ENCODE data around the gene CADPS.

Gene CADPS

DNA sequence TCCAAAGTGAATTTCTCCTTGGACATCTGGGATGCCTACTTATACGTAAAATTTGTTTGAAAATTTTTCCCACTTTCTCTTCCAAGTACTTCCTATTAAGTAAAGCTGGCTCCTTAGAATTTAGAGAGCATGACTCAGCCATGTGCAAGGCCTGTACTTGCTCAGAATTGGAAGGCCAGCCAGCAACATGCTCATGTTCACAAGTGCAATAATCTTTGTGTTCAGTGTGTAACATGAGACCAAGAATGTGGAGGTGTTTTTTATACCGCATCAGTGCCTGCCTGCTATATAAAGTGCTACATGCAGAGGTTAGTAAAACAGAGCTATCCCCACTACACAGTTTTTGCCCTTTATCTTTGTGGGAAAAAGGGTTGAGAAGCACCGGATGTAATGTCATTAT, 349.9 kb downstream of the CADPS start:
- Histone ChIP-seq H3K4me3 (ENCODE audit: insufficient read length, low read depth) (no peak overlapping the region), H3K27me3 (ENCODE audit: insufficient read depth, insufficient read length) (no peaks in the 10 kb centered on the region), H3K36me3 (ENCODE audit: insufficient read depth, insufficient read length, low read length) (no peaks in the 10 kb centered on the region), H3K9me3 (ENCODE audit: insufficient read depth, low read length) (no peaks in the 10 kb centered on the region), H3K9ac (ENCODE audit: insufficient read length, low read depth) (no peak overlapping the region), H3K4me1 (ENCODE audit: insufficient read depth, insufficient read length) (no peaks in the 10 kb centered on the region)
- TF ChIP-seq SUZ12 (IDR thresholded peaks at IDR 0.05; ENCODE audit: extremely low read depth, insufficient read depth, insufficient read length) (no peak), YY1 (IDR thresholded peaks at IDR 0.05; ENCODE audit: insufficient read depth, insufficient read length) (no peak), ZNF274 (IDR thresholded peaks at IDR 0.05; ENCODE audit: low read depth, low read length) (no peak)
- no peak for DNase-seq (ENCODE audit: low read depth, low spot score)

DNA sequence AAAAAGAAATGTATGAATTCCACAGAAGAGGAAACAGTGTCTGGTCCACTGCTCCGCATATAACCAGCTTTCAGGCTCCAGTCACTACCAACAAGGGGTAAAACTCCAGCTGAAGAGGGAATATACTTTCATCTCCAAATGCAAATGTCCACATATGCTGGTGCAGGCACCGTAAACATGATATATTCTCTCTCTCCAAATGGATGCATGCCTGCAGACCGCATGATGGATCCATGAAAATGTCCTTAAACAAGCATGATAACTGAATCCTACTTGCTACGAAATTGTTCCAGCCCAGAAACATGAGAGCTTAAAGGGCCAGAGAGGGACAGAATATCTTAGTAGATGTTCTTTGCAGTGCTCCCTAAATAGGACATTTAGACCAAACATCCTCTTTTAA, 351.5 kb downstream of the CADPS start:
- Histone ChIP-seq H3K9me3 (ENCODE audit: insufficient read depth, low read length) (no peaks in the 10 kb centered on the region), H3K4me3 (ENCODE audit: insufficient read length, low read depth) (no peak overlapping the region), H3K27me3 (ENCODE audit: insufficient read depth, insufficient read length) (no peaks in the 10 kb centered on the region), H3K4me1 (ENCODE audit: insufficient read depth, insufficient read length) (no peaks in the 10 kb centered on the region), H3K36me3 (ENCODE audit: insufficient read depth, insufficient read length, low read length) (no peaks in the 10 kb centered on the region), H3K9ac (ENCODE audit: insufficient read length, low read depth) (no peak overlapping the region)
- DNase-seq (ENCODE audit: low read depth, low spot score): no peak
- TF ChIP-seq YY1 (IDR thresholded peaks at IDR 0.05; ENCODE audit: insufficient read depth, insufficient read length) (no peak), ZNF274 (IDR thresholded peaks at IDR 0.05; ENCODE audit: low read depth, low read length) (no peak), SUZ12 (IDR thresholded peaks at IDR 0.05; ENCODE audit: extremely low read depth, insufficient read depth, insufficient read length) (no peak)

DNA sequence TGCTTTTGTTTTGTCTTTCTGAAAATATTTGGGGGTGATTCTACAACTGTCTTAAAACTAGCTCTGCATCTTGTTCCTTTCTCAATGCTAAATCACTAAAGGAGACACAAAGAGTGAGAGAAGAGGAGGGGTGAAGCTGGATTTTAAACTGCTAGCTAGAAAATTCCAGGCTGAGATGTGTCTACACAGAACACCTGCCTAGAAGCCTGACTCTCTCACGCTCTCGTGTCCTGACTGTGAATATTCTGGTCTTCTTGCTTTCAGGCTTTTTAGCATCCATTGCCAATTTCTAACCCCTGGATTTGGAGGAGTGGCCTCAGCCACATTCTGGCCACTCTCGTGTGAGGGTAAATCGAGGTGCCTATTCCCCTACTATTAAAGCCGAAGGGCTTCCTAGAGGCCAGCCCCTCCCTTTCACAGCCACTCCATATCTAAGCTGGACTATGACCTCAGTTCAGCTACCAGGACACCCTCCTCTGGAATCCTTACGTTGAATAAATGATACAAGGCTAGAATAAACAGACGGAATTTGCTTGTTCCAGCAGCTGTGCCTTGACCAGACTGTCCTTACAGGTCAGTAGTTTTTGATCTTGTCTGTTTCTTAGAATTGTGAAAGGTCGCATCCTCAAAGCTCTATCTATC, 353.6 kb downstream of the CADPS start:
- H3K4me1 ChIP-seq (ENCODE audit: insufficient read depth, insufficient read length): no peaks in the 10 kb centered on the region
- no peak for DNase-seq (ENCODE audit: low read depth, low spot score)
- no peaks in the 10 kb centered on the region for H3K27me3 ChIP-seq (ENCODE audit: insufficient read depth, insufficient read length)
- H3K9me3 ChIP-seq (ENCODE audit: insufficient read depth, low read length): no peaks in the 10 kb centered on the region
- TF ChIP-seq SUZ12 (IDR thresholded peaks at IDR 0.05; ENCODE audit: extremely low read depth, insufficient read depth, insufficient read length) (no peak), YY1 (IDR thresholded peaks at IDR 0.05; ENCODE audit: insufficient read depth, insufficient read length) (no peak), ZNF274 (IDR thresholded peaks at IDR 0.05; ENCODE audit: low read depth, low read length) (no peak)
- no peaks in the 10 kb centered on the region for H3K36me3 ChIP-seq (ENCODE audit: insufficient read depth, insufficient read length, low read length)
- H3K9ac ChIP-seq (ENCODE audit: insufficient read length, low read depth): no peak overlapping the region
- H3K4me3 ChIP-seq (ENCODE audit: insufficient read length, low read depth): no peak overlapping the region

DNA sequence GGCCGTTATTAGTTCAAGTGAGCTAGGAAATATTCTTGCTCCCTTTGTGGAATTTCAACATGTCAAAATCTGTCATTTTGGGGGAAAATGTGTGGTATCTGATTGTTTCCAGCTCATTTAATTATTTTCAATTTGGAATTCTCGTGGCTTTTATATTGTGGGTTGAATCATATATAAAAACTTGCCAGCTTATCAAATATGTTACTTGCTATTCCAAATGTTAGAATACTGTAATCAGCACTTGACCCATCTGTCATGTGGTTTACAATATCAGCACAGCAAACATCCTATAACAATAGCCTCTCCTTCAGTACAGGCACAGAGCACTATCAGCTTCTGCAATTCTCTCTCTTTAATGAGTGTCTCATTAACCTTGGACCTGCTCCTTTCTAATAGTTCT, 371.7 kb downstream of the CADPS start:
- Histone ChIP-seq H3K27me3 (ENCODE audit: insufficient read depth, insufficient read length) (no peaks in the 10 kb centered on the region), H3K9ac (ENCODE audit: insufficient read length, low read depth) (no peak overlapping the region), H3K4me3 (ENCODE audit: insufficient read length, low read depth) (no peak overlapping the region), H3K4me1 (ENCODE audit: insufficient read depth, insufficient read length) (no peaks in the 10 kb centered on the region), H3K9me3 (ENCODE audit: insufficient read depth, low read length) (no peaks in the 10 kb centered on the region), H3K36me3 (ENCODE audit: insufficient read depth, insufficient read length, low read length) (no peaks in the 10 kb centered on the region)
- DNase-seq (ENCODE audit: low read depth, low spot score): no peak
- no peak for TF ChIP-seq SUZ12 (IDR thresholded peaks at IDR 0.05; ENCODE audit: extremely low read depth, insufficient read depth, insufficient read length)
- TF ChIP-seq YY1 (IDR thresholded peaks at IDR 0.05; ENCODE audit: insufficient read depth, insufficient read length): no peak
- no peak for TF ChIP-seq ZNF274 (IDR thresholded peaks at IDR 0.05; ENCODE audit: low read depth, low read length)

DNA sequence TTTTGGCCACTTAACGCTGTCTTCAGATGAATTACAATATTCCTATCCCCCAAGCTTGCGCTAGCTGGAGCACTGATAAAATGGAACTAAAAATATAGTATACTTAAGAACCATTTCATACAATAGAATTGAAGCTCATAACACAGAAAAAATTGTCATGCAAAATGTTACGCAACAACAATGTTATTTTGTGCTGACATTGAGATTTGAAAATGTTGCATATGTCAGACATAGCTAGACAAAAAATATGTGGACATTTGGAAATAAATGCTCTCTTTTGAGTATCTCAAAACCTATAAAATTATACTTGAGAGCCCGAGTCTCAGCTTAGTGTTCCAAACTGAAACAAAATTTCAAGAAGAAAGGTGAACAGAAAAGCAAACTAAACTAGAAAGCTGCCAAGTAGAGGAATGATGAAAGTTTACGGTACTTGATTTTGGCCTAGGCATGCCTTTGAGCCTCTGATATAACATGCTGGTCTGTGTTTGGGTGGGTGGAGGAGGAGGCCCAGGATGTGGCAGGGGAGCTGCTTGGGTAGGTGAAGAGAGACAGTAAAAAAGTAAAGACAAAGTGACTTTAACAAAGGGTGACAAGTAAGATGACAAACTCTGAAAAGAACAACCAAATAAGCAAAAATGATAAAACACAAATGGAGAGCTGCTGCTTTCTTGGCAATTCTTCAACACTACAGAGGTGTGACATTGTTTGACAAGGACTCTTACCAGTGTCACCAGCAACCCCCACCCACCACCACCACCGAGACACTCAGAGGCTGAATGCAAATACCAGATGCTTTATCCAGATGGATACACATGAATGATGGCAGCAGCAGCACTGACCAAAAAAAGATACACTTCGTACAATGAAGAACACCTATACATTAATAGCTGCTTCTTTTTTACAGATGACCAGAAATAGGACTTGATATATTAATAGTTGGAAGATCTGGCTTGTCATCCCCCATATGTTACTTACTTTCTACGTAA, 372.6 kb downstream of the CADPS start:
- Histone ChIP-seq H3K27me3 (ENCODE audit: insufficient read depth, insufficient read length) (no peaks in the 10 kb centered on the region), H3K4me1 (ENCODE audit: insufficient read depth, insufficient read length) (no peaks in the 10 kb centered on the region), H3K36me3 (ENCODE audit: insufficient read depth, insufficient read length, low read length) (no peaks in the 10 kb centered on the region), H3K9me3 (ENCODE audit: insufficient read depth, low read length) (no peaks in the 10 kb centered on the region), H3K9ac (ENCODE audit: insufficient read length, low read depth) (no peak overlapping the region), H3K4me3 (ENCODE audit: insufficient read length, low read depth) (no peak overlapping the region)
- TF ChIP-seq SUZ12 (IDR thresholded peaks at IDR 0.05; ENCODE audit: extremely low read depth, insufficient read depth, insufficient read length): no peak
- DNase-seq (ENCODE audit: low read depth, low spot score): no peak

DNA sequence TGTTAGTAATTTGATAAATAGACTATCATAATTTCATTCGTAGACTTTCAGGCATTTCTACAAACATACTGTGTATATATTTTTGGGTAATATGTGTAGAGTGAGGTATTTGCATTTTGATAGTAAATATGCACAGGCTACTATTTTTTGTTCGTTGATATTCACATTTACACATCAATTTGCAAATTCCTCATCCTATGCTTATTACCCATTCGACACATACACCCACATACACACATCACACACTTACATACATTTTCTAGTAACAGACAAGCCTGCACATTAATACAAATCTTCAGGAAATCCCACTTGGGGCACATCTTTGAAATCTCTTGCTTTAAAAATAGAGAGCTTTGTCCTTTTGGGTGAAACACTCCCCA, 373.9 kb downstream of the CADPS start:
- no peak overlapping the region for H3K4me3 ChIP-seq (ENCODE audit: insufficient read length, low read depth)
- TF ChIP-seq SUZ12 (IDR thresholded peaks at IDR 0.05; ENCODE audit: extremely low read depth, insufficient read depth, insufficient read length) (no peak), ZNF274 (IDR thresholded peaks at IDR 0.05; ENCODE audit: low read depth, low read length) (no peak), YY1 (IDR thresholded peaks at IDR 0.05; ENCODE audit: insufficient read depth, insufficient read length) (no peak)
- no peak for DNase-seq (ENCODE audit: low read depth, low spot score)
- H3K9ac ChIP-seq (ENCODE audit: insufficient read length, low read depth): no peak overlapping the region
- no peaks in the 10 kb centered on the region for H3K9me3 ChIP-seq (ENCODE audit: insufficient read depth, low read length)
- no peaks in the 10 kb centered on the region for H3K27me3 ChIP-seq (ENCODE audit: insufficient read depth, insufficient read length)
- H3K36me3 ChIP-seq (ENCODE audit: insufficient read depth, insufficient read length, low read length): no peaks in the 10 kb centered on the region
- H3K4me1 ChIP-seq (ENCODE audit: insufficient read depth, insufficient read length): no peaks in the 10 kb centered on the region

DNA sequence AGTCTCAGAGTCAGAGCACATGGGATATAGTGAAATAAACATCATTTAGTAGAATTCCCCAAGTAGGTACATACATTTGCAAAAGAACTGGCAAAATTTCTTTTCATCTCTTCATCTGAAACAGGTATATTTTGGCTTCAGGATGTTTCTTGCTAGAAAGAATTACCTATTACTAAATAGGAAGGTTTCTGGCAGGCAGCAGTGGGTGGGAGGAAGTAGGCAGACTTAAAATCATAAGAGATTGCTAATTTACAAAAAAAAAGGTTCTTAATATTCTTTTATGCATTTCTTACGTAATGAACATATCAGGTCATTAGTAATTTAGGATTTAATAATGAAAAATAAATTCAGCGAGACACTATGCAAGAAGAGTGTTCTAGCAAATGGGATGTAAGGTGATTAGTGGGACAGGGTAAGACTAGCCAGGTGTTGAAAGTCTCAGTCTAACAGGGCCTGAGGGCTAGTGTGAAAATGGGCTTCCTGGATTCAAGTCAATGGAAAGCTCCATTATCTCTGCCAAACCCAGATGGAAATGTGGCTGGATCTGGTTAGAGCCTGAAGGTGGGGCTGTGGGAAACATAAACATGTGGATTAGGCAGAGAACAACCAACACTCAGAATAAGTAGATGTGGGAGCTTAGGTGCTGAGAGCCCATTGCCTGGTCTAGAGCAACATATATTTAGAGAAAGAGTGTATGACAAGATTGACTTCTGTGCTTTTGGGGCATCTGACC, 374.5 kb downstream of the CADPS start:
- Histone ChIP-seq H3K9ac (ENCODE audit: insufficient read length, low read depth) (no peak overlapping the region), H3K27me3 (ENCODE audit: insufficient read depth, insufficient read length) (no peaks in the 10 kb centered on the region), H3K9me3 (ENCODE audit: insufficient read depth, low read length) (no peaks in the 10 kb centered on the region), H3K36me3 (ENCODE audit: insufficient read depth, insufficient read length, low read length) (no peaks in the 10 kb centered on the region), H3K4me1 (ENCODE audit: insufficient read depth, insufficient read length) (no peaks in the 10 kb centered on the region), H3K4me3 (ENCODE audit: insufficient read length, low read depth) (no peak overlapping the region)
- no peak for DNase-seq (ENCODE audit: low read depth, low spot score)
- no peak for TF ChIP-seq SUZ12 (IDR thresholded peaks at IDR 0.05; ENCODE audit: extremely low read depth, insufficient read depth, insufficient read length)
- no peak for TF ChIP-seq ZNF274 (IDR thresholded peaks at IDR 0.05; ENCODE audit: low read depth, low read length)
- no peak for TF ChIP-seq YY1 (IDR thresholded peaks at IDR 0.05; ENCODE audit: insufficient read depth, insufficient read length)
